RCC 7860 (cell line): ENCODE results near the gene ITPKA.

Source experiments
- DNase-seq: peaks from one replicate; pipeline ENCODE4 v3.0.0-alpha.2; 2015; ENCODE audit warnings: low spot score
- FAIRE-seq: peaks from 2 replicates; lab custom pipeline; 2012; peaks lifted over from hg19 to GRCh38; lab: Jason Lieb, UNC

ITPKA gene

GRCh38 chr15:41489641-41490040, 4.0 kb upstream of the ITPKA start:
- DNase-seq (no peak), FAIRE-seq (no peak)

- FAIRE-seq (peak; percentile 89), DNase-seq (peak; percentile 94)
These were observed 3.3 kb upstream of the ITPKA start for GRCh38 chr15:41490355-41490754.

- FAIRE-seq (no peak), DNase-seq (no peak)
These were observed 1.8 kb upstream of the ITPKA start for GRCh38 chr15:41491889-41492288.

GRCh38 chr15:41492597-41493204, 973 bp upstream of the ITPKA start:
- FAIRE-seq (no peak), DNase-seq (no peak)

DNA sequence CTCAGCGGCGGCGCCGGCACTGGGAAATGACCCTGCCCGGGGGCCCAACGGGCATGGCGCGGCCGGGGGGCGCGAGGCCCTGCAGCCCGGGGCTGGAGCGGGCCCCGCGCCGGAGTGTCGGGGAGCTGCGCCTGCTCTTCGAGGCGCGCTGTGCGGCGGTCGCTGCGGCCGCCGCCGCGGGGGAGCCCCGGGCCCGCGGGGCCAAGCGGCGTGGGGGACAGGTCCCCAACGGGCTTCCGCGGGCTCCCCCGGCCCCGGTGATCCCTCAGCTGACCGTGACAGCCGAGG, 172 bp downstream of the ITPKA start:
- DNase-seq, result no peak
- no peak for FAIRE-seq

GRCh38 chr15:41494190-41494921, 682 bp downstream of the ITPKA start:
- no peak for DNase-seq
- FAIRE-seq, result no peak

DNA sequence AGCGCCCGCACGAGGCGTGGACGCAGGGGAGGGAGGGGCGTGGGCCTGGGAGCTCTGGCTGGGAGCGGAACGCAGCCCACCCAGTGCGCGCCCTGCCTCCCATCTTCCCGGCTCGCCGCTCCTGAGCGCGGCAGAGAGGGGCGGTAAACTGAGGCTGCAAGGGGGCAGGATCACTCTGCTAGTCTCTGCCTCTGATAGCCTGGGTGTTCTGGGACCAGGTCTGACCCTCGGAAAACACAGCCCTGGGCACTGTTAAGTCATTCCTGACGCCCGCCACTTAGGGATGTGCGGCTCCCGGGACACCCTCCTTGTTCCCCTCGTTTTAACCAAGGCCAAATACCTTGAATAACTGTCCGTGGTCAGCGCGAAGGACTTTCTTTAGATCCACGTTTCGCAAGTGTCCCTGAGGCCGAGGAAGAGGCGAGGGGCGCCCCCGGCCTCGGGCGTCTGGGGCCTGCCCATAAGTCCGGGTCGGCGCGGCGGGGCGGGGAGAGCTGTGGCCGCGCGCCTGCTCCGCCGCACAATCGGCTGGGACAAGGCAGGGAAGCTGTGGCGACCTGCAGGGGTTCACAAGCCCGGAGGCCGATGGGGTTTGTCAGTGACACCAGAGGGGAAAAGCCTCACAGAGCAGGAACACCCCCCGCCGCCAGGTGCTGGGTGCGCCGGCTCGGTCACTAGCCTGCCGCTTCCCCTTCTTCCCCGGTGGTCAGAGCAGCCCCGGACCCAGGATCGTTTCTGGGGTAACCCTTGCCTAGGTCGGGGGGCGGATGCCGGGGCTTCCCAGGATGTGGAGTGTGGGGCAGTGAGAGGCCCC, 1.5 kb downstream of the ITPKA start:
- no peak for DNase-seq
- no peak for FAIRE-seq

GRCh38 chr15:41495736-41496599, 2.3 kb downstream of the ITPKA start:
- DNase-seq (no peak), FAIRE-seq (no peak)

DNA sequence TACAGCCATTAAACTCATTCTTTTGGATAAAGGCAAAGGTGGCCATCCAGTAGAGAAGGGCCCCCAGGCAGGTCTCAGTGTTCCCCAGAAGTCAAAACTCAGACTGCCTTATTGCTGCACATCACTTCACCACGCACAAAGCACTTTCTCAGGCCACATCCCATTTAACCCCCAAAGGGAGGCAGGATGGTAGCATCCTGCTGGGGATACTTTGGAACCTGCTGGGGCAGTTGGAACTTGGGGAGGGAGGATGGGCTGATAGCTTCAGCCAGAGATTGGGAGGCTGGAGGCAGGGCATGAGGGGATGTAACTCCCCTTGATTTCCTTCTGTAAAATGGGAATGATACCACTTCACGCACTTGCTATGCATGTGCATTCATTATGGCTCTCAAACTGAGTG, 5.0 kb downstream of the ITPKA start:
- no peak for FAIRE-seq
- DNase-seq, result no peak

DNA sequence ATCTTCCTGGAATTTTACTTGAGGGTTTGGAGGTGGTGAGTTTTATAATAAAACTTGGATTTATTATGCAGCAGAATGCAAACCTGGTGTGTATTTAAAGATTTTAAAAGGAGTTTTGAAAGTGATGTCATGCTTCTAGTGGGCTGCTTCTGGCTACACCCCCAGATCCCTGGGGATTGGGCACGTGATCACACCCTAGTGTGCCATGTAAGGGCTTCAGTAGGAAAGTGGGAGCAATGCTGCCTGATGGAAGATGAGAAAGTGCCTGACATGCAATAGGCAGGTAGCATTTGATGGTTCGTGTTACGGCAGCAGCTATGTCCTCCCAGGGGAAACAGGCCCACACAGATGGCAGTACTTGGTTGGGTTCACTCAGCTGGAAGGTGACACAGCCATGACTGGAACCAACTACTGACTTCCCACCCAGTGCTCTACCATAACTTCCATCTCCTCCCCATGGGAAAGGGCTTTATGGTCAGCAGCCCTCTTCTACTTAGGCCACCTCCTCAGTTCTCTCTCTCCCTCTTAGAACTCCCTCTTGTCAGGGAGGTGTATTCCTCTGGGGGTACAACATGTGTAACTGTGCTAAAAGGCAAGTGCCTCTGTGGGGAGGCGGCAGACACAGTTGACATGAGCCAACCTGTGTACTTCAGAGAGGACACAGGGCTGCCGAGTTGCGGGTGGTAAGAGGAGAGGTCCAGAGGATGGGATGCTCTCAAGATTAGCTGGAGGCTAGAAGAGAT, 5.6 kb downstream of the ITPKA start:
- DNase-seq (no peak), FAIRE-seq (no peak)

- no peak for DNase-seq
- no peak for FAIRE-seq
These were observed 7.7 kb downstream of the ITPKA start for GRCh38 chr15:41501191-41501917.

GRCh38 chr15:41501931-41502794, 8.5 kb downstream of the ITPKA start:
- FAIRE-seq (no peak), DNase-seq (no peak)

DNA sequence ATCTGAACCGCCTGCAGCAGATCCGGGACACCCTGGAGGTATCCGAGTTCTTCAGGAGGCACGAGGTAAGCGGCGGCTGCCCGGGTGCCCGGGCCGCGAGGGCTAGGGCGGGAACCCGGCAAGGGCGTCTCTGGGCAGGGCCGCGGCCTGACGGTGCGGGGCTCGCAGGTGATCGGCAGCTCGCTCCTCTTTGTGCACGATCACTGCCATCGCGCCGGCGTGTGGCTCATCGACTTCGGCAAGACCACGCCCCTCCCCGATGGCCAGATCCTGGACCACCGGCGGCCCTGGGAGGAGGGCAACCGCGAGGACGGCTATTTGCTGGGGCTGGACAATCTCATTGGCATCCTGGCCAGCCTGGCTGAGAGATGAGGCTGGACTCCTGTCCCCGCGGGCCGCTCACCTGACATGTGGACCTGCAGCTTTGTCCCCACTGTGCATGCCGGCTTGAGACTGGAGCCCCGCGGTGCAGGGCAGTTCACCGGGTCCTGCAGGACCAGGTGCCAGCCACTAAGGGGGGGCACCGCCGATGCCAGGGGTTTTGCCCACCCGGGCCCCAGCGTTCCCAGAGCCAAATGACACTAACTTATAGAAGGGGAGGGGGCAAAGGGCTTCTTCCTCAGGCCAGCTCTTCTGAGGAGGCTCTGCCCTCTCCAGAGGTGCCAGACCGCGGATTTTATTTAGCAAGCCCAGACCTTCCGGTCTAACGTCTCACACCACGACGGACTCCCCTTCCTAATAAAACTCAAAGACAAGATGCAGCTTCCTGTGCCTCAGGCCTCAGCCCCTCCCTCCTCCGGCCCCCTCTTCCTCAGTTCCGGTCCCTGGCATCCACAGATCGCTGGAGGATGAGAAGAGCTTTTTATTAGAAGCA, 9.4 kb downstream of the ITPKA start:
- DNase-seq (no peak), FAIRE-seq (no peak)

DNA sequence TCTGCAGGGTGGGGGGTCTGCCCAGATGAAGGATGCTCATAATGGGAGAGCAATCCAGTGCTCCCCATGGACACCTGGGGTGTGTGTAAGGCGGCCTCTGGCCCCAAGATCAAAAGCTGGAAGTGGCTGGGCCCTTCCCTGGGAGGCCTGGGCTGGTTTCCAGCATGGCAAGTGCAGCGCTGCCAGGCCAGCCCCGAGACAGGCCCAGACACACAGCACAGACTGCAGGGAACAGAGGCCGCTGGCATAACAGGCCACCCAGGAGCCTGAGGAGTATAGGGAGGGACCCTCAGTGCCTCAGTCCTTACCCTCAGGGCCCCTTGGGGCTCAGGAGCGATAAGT, 10.0 kb downstream of the ITPKA start:
- DNase-seq, result no peak

DNA sequence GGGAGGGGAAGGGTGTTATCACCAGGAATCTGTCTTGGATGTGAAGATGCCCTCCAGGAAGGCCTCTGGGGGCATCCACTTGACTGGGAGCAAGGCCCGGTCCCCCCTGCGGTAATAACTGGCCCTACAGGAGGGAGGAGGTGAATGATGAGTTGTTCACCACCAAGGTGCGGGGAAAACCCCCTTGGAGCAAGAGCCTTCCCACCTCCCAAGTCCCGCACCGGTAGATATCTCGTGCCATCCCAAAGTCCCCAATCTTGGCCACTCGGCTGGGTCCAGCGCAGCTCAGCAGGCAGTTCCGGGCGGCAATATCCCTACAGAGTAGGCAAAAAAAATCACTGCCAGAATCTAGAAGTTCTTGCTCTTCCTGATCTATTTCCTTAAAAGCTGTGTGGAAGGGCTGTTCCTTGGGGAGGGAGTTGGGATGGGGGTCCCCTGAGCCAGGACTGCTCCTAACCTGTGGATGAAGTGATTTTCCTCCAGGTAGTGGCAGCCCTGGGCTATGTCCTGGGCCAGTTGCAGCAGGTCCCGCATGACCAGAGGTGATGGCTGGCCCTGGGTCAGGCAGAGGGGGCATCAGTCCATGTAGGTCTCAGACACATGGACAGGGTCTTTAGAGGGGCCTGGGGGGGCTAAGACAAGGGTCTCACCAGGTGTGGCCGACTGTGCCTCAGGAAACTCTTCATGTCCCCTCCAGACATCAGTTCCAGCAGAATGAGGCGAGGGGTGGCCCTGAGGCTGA, 11.2 kb downstream of the ITPKA start:
- no peak for DNase-seq
- no peak for FAIRE-seq

More for the DNA sequence above, 10.0 kb downstream of the ITPKA start:
- no peak for FAIRE-seq

DNA sequence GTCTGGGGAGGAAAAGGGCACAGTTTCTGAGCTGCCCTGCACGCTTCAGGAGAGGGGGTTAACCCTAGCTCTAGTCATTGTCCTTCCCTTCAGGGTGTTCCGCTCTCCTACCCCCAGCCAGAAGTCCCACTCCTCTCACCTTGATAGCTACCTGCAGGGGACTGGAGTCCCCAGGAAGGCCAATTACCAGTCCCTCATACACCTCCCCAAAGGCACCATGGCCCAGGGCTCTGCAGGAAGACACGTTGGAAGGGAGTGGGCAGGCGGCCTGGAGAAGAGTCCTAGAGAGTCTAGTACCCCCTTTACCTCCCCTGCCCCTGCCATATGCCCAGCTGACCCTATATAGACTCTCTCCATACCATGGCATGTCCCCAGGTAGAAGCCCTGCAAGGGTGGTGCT, 12.1 kb downstream of the ITPKA start:
- no peak for DNase-seq
- no peak for FAIRE-seq

DNA sequence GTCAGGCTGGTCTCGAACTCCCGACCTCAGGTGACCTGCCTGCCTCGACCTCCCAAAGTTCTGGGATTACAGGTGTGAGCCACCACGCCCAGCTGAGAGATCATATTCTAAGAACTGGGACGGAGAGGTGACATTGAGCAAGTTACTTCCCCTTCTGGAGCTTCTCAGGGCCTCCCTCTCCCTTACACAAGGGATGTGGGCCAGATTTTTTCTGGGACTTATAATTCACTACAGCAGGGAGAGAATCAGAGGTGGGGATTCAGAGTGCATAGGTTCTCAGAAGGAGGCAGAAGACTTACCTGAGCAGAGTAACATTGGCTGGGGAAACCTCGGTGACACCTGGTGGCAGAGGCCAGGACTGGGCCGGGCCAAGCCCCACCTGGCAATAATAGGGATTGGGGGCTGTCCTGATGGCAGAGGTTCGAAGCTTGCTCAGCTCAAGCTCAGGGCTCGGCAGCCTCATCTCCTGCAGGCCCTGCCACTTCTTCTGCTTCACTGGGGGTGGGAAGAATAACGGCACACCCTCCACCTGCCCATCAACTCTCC, 13.2 kb downstream of the ITPKA start:
- DNase-seq, result no peak
- no peak for FAIRE-seq
